DND-41 (cell line): ENCODE measurements around the gene GSE1.

ENCODE experiments used
- ATAC-seq: fragments of 200-7000 bp; cut with Tn5 transposase; 3 replicates; pipeline ENCODE4 v1.9.1; 2021; ENCODE audit warnings: low read depth; ENCODE audit not compliant: insufficient read depth
- DNase-seq: peaks from one replicate; pipeline ENCODE4 v3.0.0-alpha.2; 2020
- H2AFZ ChIP-seq: 2 replicates; pipeline ENCODE4 v1.6.0; 2012; ENCODE audit warnings: low read depth, low read length
- H3K27ac ChIP-seq: 2 replicates; pipeline ENCODE4 v1.5.1; 2012; ENCODE audit warnings: low read length, inconsistent platforms
- H3K27me3 ChIP-seq: fragments of 200-600 bp; sonication (generic); 2 replicates; pipeline ENCODE4 v1.6.0; 2012; ENCODE audit warnings: low read length, mild to moderate bottlenecking, inconsistent platforms; ENCODE audit not compliant: insufficient read depth, poor library complexity
- H3K36me3 ChIP-seq: 2 replicates; pipeline ENCODE4 v1.5.1; 2012; ENCODE audit warnings: low read length, inconsistent platforms; ENCODE audit not compliant: insufficient read depth
- H3K4me1 ChIP-seq: 2 replicates; pipeline ENCODE4 v1.5.1; 2012; ENCODE audit warnings: mild to moderate bottlenecking, low read length; ENCODE audit not compliant: insufficient read depth
- H3K4me2 ChIP-seq: 2 replicates; pipeline ENCODE4 v1.6.0; 2012; ENCODE audit warnings: mild to moderate bottlenecking, moderate library complexity, low read length, inconsistent platforms; ENCODE audit not compliant: insufficient read depth
- H3K4me3 ChIP-seq, 2 experiments: fragments of 200-600 bp in 1 of 2; shearing (Covaris generic) in 1 of 2; 2 replicates each; pipeline ENCODE4 v1.5.1; 2012 to 2016; ENCODE audit warnings: inconsistent platforms in 2 of 2, low read length in 2 of 2, mild to moderate bottlenecking in 2 of 2, low read depth in 1 of 2, moderate library complexity in 1 of 2
- H3K79me2 ChIP-seq: 2 replicates; pipeline ENCODE4 v1.6.0; 2012; ENCODE audit warnings: low read length, inconsistent platforms; ENCODE audit not compliant: insufficient read depth
- H3K9ac ChIP-seq: 2 replicates; pipeline ENCODE4 v1.6.0; 2012; ENCODE audit warnings: low read depth, mild to moderate bottlenecking, inconsistent platforms, low read length, moderate library complexity
- H3K9me3 ChIP-seq: 2 replicates; pipeline ENCODE4 v1.5.1; 2012; ENCODE audit warnings: low read length, moderate library complexity, mild to moderate bottlenecking, inconsistent platforms; ENCODE audit not compliant: insufficient read depth, severe bottlenecking
- H4K20me1 ChIP-seq: 2 replicates; pipeline ENCODE4 v1.6.0; 2012; ENCODE audit warnings: low read length; ENCODE audit not compliant: insufficient read depth
- CTCF ChIP-seq: IDR thresholded peaks from 2 replicates; pipeline ENCODE4 v1.5.1; 2012; ENCODE audit warnings: borderline replicate concordance, low read length, moderate library complexity, mild to moderate bottlenecking; ENCODE audit not compliant: poor library complexity, severe bottlenecking; ENCODE audit errors: extremely low read depth
- EZH2 ChIP-seq: IDR thresholded peaks from 3 replicates; pipeline ENCODE4 v1.6.1; 2012; ENCODE audit warnings: borderline replicate concordance, low read depth, mild to moderate bottlenecking, moderate library complexity, low read length, inconsistent platforms; ENCODE audit not compliant: severe bottlenecking

The GSE1 gene

GRCh38 chr16:85575920-85576319 is 37.2 kb upstream of the GSE1 start:
- no peak overlapping the region for H3K4me3 ChIP-seq
- TF ChIP-seq EZH2 (no peak), CTCF (no peak)
- peaks cover 93% of the 10 kb centered on the region for H4K20me1 ChIP-seq
- H2AFZ ChIP-seq = no peak overlapping the region
- no peak overlapping the region for H3K4me2 ChIP-seq
- no peak overlapping the region for H3K9ac ChIP-seq
- DNase-seq (no peak), ATAC-seq (no peak)
- H3K4me1 ChIP-seq = peaks cover 10% of the 10 kb centered on the region
- peaks cover 20% of the 10 kb centered on the region for H3K36me3 ChIP-seq
- H3K27me3 ChIP-seq = no peaks in the 10 kb centered on the region
- H3K9me3 ChIP-seq = no peaks in the 10 kb centered on the region
- no peak overlapping the region for H3K27ac ChIP-seq
- H3K79me2 ChIP-seq = peaks cover 100% of the 10 kb centered on the region

GRCh38 chr16:85576944-85577343 is 36.2 kb upstream of the GSE1 start:
- H4K20me1 ChIP-seq = peaks cover 93% of the 10 kb centered on the region
- H3K4me1 ChIP-seq = no peaks in the 10 kb centered on the region
- TF ChIP-seq EZH2 (no peak), CTCF (no peak)
- ATAC-seq (no peak), DNase-seq (no peak)
- H3K79me2 ChIP-seq = peaks cover 100% of the 10 kb centered on the region
- no peaks in the 10 kb centered on the region for H3K9me3 ChIP-seq
- no peak overlapping the region for H3K9ac ChIP-seq
- H3K27ac ChIP-seq = no peak overlapping the region
- peaks cover 10% of the 10 kb centered on the region for H3K36me3 ChIP-seq
- no peak overlapping the region for H2AFZ ChIP-seq
- H3K4me3 ChIP-seq = no peak overlapping the region
- no peak overlapping the region for H3K4me2 ChIP-seq
- no peaks in the 10 kb centered on the region for H3K27me3 ChIP-seq

- H3K27ac ChIP-seq = no peak overlapping the region
These were observed 35.1 kb upstream of the GSE1 start for GRCh38 chr16:85577899-85578598.

More at GRCh38 chr16:85577899-85578598, 35.1 kb upstream of the GSE1 start:
- Histone ChIP-seq H3K36me3 (peaks cover 4% of the 10 kb centered on the region; the same call in 1 of the 2 replicates), H3K27me3 (no peaks in the 10 kb centered on the region), H3K4me1 (no peaks in the 10 kb centered on the region), H3K4me3 (no peak overlapping the region), H4K20me1 (peaks cover 94% of the 10 kb centered on the region), H3K79me2 (peaks cover 100% of the 10 kb centered on the region), H2AFZ (no peak overlapping the region), H3K4me2 (no peak overlapping the region), H3K9me3 (no peaks in the 10 kb centered on the region), H3K9ac (no peak overlapping the region)
- ATAC-seq = no peak
- TF ChIP-seq EZH2 (no peak), CTCF (no peak)
- DNase-seq = no peak
